ENCODE data around the gene STX16. TPM values are rescaled to one million over a fixed set of nuclear protein-coding genes. Genes with fewer than 3 reads are reported as not detected.
"Not testable (repeated sequence)": the region's sequence is repeated elsewhere in the genome, so short reads cannot be mapped to it uniquely, and the experiment has no call there.

Gene STX16
- total RNA-seq, 3 donors from 2014 or later = 42.2 to 70.4 (median 43.1) TPM

DNA sequence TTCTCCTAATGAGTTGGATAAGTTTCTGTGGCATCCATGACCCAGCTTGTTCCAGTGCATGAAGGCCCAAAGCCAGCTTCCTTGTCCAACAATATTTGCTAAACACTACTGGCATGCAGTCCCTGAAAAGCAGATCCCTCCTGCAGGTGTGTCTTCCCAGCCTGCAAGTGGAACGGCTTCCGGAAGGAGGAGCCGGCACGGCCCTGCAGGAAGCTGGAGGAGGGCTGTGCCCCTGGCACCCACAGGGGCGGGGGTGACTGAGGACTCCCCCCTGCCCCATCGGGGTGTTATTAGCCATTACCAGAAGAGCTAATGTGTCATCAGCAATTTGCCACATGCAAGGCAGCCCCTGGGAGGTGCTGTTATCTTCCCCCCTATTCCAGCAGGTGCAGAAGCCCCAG, 68.9 kb downstream of the STX16 start:
- TF ChIP-seq, protein P1, sequence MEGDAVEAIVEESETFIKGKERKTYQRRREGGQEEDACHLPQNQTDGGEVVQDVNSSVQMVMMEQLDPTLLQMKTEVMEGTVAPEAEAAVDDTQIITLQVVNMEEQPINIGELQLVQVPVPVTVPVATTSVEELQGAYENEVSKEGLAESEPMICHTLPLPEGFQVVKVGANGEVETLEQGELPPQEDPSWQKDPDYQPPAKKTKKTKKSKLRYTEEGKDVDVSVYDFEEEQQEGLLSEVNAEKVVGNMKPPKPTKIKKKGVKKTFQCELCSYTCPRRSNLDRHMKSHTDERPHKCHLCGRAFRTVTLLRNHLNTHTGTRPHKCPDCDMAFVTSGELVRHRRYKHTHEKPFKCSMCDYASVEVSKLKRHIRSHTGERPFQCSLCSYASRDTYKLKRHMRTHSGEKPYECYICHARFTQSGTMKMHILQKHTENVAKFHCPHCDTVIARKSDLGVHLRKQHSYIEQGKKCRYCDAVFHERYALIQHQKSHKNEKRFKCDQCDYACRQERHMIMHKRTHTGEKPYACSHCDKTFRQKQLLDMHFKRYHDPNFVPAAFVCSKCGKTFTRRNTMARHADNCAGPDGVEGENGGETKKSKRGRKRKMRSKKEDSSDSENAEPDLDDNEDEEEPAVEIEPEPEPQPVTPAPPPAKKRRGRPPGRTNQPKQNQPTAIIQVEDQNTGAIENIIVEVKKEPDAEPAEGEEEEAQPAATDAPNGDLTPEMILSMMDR (IDR thresholded peaks at IDR 0.05) = no peak
- ATAC-seq (peak; percentile 44), DNase-seq (no peak)
- no peaks in the 10 kb centered on the region for H3K9me3 ChIP-seq
- H3K36me3 ChIP-seq (ENCODE audit: low read depth) = no peaks in the 10 kb centered on the region
- intact Hi-C loops (cut with DNase I, micrococcal nuclease) = no loop called here
- no peaks in the 10 kb centered on the region for H3K4me1 ChIP-seq (ENCODE audit: low read depth)
- H3K4me3 ChIP-seq = no peak overlapping the region

DNA sequence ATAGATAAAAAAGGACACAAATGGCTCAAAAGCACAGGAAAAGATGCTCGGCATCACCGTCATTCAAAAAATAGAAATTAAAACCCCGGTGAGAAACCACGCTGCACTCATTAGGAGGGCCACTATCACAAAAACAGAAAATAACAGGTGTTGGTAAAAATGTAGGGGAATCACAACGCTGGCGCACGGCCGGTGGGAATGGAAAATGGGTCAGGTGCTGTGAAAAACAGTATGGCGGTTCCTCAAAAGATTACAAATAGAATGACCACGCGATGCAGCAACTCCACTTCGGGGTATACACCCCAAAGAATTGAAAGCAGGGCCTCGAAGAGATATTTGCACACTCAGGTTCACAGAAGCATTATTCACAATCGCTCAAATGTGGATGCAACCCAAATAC, 69.8 kb downstream of the STX16 start:
- Histone ChIP-seq H3K36me3 (ENCODE audit: low read depth) (no peaks in the 10 kb centered on the region), H3K9me3 (no peaks in the 10 kb centered on the region), H3K4me1 (ENCODE audit: low read depth) (no peaks in the 10 kb centered on the region), H3K4me3 (no peak overlapping the region)
- intact Hi-C loops (cut with DNase I, micrococcal nuclease) = no loop called here
- DNase-seq (no peak), ATAC-seq (no peak)
- TF ChIP-seq, protein P1 (IDR thresholded peaks at IDR 0.05) = no peak

DNA sequence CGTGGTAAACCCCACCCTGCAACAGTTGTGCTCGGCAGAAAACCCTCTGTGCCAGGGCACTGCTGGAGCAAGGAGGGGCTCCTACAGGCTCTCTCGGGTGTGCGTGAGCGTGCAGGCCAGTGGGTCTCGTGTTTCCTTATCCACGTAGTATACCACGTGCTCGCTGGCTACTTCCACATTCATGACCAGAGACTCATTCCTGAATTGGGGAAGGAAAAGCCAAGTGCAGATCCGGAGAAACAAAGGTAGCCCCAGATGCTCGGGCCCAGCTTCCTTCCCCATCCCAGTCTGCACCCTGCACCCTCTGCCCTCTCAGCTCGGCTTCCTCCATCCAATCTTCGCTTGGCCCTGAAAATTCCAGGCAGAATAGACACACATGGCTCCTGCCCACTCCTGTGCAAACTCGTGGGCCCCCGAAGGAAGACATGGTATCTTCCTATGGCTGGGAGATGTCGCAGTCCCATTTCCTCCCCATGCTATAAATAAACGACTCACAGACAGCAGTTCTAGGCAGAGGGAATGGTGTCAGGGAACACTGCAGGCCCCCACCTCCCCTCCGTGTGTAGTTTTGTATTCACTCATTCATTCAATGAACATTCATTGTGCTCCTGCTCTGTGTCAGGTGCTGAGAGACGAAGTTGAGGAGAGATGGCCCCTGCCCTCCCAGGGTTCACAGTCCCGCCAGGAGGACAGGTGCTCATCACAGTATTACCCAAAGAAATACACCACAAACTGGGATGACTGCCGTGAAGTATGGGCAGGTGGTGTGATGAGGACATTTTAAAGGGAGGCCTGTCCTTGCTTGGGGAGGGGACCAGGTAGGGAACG, 71.1 kb downstream of the STX16 start:
- intact Hi-C loops (cut with DNase I, micrococcal nuclease) = no loop called here
- Histone ChIP-seq H3K36me3 (ENCODE audit: low read depth) (no peaks in the 10 kb centered on the region), H3K4me3 (no peak overlapping the region), H3K4me1 (ENCODE audit: low read depth) (no peaks in the 10 kb centered on the region), H3K9me3 (no peaks in the 10 kb centered on the region)
- TF ChIP-seq, protein P1 (IDR thresholded peaks at IDR 0.05) = no peak
- DNase-seq (peak in 1 of 3 donors; percentile 30), ATAC-seq (peak; percentile 26)

DNA sequence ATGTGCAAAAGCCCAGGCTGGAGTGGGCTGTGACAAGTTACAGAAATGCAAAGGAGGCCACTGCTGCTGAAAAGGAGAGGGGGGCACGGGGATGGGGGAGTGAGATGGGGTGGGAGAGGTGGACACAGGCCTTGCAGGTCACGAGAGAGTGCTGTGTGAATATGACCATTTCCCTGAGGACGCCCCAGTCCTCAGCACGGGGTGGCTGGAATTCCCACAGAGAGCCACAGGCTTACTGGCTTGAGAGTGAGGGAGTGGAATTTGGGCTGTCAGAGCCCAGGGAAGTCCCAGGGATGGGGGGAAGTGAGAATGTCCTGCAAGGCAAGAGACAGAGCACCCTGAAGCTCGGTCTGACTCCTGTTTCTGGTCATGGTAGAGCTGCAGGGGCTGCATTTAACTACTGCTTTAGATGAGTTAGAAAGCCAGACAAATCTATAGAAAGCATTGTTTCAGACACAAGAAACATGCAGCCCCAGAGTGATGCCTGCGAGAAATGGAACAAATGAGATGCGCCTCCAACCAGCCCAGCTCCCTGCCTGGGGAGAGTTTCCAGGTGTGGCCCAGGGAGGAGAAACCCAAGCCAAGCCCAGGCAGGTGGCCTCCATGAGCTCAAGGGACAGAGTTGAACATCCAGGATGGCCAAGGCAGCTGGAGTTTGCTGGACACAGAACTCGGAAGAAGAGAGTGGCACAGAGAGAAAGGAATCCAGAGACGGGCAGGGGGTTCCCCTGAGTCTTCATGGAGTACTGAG, 72.0 kb downstream of the STX16 start:
- Histone ChIP-seq H3K4me1 (ENCODE audit: low read depth) (no peaks in the 10 kb centered on the region), H3K4me3 (no peak overlapping the region), H3K9me3 (no peaks in the 10 kb centered on the region), H3K36me3 (ENCODE audit: low read depth) (no peaks in the 10 kb centered on the region)
- DNase-seq (no peak), ATAC-seq (no peak)
- intact Hi-C loops (cut with DNase I, micrococcal nuclease) = no loop called here
- TF ChIP-seq, protein P1 (IDR thresholded peaks at IDR 0.05) = no peak

DNA sequence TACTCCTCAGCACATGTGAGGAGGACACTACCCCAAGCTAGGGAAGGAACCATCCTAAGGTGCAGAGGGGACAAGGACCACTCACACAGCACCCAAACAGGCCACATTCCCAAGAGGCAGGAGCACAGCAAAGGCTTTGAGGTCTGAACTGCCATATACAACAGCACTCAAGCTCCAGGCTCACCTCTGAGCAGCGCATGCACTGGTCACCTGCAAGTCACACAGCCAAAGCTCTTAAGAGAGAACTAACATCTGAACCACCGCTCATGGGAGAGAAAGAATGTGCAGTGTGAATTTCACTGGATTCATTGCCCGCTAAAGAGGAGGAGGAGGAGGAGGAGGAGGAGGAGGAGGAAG, 72.5 kb downstream of the STX16 start:
- Histone ChIP-seq H3K4me3 (no peak overlapping the region), H3K36me3 (ENCODE audit: low read depth) (no peaks in the 10 kb centered on the region), H3K4me1 (ENCODE audit: low read depth) (no peaks in the 10 kb centered on the region), H3K9me3 (no peaks in the 10 kb centered on the region)
- ATAC-seq (no peak), DNase-seq (no peak)
- TF ChIP-seq, protein P1 (IDR thresholded peaks at IDR 0.05) = no peak
- intact Hi-C loops (cut with DNase I, micrococcal nuclease) = no loop called here

DNA sequence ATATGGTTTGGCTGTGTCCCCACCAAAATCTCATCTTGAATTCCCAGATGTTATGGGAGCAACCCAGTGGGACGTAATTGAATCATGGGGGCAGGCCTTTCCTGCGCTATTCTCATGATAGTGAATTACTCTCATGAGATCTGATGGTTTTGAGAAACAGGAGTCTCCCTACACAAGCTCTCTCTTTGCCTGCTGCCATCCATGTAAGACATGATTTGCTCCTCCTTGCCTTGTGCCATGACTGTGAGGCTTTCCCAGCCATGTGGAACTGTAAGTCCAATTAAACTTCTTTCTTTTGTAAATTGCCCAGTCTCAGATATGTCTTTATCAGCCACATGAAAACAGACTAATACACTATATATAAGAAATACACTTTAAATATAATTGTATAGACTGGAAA, 75.1 kb downstream of the STX16 start:
- not testable (repeated sequence) for DNase-seq; H3K4me3 ChIP-seq; ATAC-seq; H3K36me3 ChIP-seq (ENCODE audit: low read depth); H3K4me1 ChIP-seq (ENCODE audit: low read depth); H3K9me3 ChIP-seq
- intact Hi-C loops (cut with DNase I, micrococcal nuclease) = loop anchor here in 1 of 2 donors (5.0 kb wide), 1 partner anchor 771 kb away; no protein-coding TSS in a partner anchor
